ENCODE measurements around the gene HAUS2. TPM values are rescaled to one million over a fixed set of nuclear protein-coding genes. Genes with fewer than 3 reads are reported as not detected.

The HAUS2 gene
- total RNA-seq, 2 donors from 2014 or later, result 27.5 to 41.9 TPM

DNA sequence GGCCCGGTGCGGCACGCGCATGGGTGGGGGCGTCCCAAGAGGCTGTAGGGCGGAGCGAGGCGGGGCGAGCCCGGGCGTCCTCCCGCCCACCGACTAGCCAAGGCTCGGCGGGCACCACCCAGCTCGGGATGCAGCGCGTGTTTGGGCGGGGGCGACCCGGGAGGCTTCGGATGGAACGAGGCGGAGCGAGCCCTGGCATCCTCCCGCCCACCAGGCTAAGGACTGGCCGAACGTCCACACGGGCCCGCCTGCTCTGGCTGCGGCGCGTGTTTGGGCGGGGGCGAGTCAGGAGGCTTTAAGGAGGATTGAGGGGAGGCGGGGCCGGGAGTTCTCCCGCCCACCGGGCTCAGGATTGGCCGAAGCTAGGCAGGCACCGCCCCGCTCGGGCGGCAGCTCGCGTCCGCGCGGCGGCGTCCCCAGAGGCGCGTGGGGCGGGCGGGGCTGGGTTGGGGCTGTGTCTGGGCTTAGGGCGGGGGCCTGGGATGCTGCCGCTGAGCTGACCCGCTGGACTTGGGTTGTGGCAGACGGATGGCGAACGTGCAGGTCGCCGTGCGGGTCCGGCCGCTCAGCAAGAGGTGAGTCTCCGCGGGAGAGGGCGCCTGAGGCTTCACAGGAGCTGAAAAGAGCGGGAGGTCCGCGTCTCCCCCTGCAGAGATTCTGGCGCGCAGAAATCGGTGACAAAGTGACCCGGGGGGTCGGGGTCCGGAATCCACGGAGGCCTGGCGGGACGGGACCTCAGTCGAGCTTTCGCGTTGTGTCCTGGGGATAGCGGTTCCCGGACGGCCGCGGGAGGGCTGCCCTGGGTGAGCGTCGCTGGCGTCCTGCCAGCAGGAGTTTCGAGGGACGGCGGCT, 26.8 kb downstream of the HAUS2 start, which contains the start of gene STARD9:
TSS of gene STARD9 (plus strand) at position 419 of the 852 bp plus-strand sequence. CDS start at position 529, 110 bp downstream.
- Histone ChIP-seq H3K27me3 (replicated peaks; ENCODE audit: insufficient read depth) (no peaks in the 10 kb centered on the region), H3K27ac (peak within 1 kb of the TSS; percentile 74 to 79), H3K36me3 (no peaks in the 10 kb centered on the region), H3K9me3 (no peaks in the 10 kb centered on the region), H3K4me1 (replicated peaks) (no peaks in the 10 kb centered on the region), H3K4me3 (peak within 1 kb of the TSS; percentile 49 to 65)
- intact Hi-C loops (cut with DNase I), result no loop called here
- under 1% methylated on average over 63 of the region's 95 CpGs for WGBS
- TF ChIP-seq POLR2AphosphoS5 (IDR thresholded peaks at IDR 0.05), result peak; percentile 94
- peak; percentile 41 for TF ChIP-seq POLR2A (IDR thresholded peaks at IDR 0.05)
- TF ChIP-seq, protein P1, sequence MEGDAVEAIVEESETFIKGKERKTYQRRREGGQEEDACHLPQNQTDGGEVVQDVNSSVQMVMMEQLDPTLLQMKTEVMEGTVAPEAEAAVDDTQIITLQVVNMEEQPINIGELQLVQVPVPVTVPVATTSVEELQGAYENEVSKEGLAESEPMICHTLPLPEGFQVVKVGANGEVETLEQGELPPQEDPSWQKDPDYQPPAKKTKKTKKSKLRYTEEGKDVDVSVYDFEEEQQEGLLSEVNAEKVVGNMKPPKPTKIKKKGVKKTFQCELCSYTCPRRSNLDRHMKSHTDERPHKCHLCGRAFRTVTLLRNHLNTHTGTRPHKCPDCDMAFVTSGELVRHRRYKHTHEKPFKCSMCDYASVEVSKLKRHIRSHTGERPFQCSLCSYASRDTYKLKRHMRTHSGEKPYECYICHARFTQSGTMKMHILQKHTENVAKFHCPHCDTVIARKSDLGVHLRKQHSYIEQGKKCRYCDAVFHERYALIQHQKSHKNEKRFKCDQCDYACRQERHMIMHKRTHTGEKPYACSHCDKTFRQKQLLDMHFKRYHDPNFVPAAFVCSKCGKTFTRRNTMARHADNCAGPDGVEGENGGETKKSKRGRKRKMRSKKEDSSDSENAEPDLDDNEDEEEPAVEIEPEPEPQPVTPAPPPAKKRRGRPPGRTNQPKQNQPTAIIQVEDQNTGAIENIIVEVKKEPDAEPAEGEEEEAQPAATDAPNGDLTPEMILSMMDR (IDR thresholded peaks at IDR 0.05), result no peak
- DNase-seq (ENCODE audit: low spot score), result peak; percentile 96

DNA sequence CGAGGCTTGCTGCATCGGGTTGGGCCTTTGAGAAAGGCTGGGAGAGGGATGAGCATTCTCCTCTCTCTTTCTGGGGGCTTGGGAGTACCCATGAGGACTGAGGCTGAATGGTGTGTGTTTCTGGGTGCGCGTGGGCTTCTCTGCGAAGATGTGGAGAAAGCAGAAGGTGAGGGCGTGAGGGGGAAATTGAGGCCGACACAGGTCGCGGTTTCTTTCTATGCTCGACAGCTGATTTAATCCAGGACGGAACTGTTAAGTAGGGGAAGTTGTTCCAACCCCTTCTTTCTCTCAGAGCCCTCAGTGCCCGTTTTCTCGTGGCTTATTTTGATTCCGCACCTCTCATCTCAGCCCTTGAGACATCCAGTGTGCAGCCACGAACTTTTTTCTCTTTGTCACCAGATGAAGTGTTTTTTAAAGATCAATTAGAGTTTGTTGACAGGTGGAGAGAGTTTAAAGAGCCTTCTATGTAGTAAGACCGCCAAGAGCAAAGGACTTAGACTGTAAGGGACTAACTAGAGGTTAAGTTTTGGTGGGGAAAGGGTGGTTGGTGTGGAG, 27.5 kb downstream of the HAUS2 start:
- intact Hi-C loops (cut with DNase I), result no loop called here
- Histone ChIP-seq H3K9me3 (no peaks in the 10 kb centered on the region), H3K27ac (peak overlapping the region; percentile 74 to 79), H3K4me1 (replicated peaks) (no peaks in the 10 kb centered on the region), H3K36me3 (no peaks in the 10 kb centered on the region), H3K4me3 (peak overlapping the region; percentile 49 to 65), H3K27me3 (replicated peaks; ENCODE audit: insufficient read depth) (no peaks in the 10 kb centered on the region)
- TF ChIP-seq, protein P1 (IDR thresholded peaks at IDR 0.05), result no peak
- TF ChIP-seq POLR2A (IDR thresholded peaks at IDR 0.05), result no peak
- no peak for TF ChIP-seq POLR2AphosphoS5 (IDR thresholded peaks at IDR 0.05)
- no peak for DNase-seq (ENCODE audit: low spot score)
- 23% methylated on average over 14 of the region's 16 CpGs for WGBS

DNA sequence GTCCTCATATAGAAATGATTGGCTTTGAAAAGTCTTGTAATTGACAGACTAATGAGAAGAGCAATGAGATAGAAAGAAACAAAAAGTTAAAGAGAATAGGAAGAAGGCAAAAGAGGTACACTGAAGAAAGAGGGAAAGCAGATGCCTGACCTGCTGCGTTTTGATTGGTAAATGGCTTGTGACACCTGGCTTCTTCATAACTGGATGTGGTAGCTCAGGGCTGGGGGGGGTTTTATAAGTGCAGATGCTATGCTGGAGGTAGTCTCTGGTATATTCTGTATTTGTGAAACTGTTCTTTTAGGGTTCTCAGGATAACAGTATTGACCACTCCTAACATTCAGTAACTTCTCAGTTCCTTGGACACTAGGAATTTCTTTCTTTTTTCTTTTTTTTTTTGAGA, 28.1 kb downstream of the HAUS2 start:
- H3K9me3 ChIP-seq, result no peaks in the 10 kb centered on the region
- H3K27me3 ChIP-seq (replicated peaks; ENCODE audit: insufficient read depth), result no peaks in the 10 kb centered on the region
- DNase-seq (ENCODE audit: low spot score), result no peak
- peaks cover 3% of the 10 kb centered on the region for H3K4me1 ChIP-seq (replicated peaks)
- intact Hi-C loops (cut with DNase I), result no loop called here
- no peak for TF ChIP-seq POLR2AphosphoS5 (IDR thresholded peaks at IDR 0.05)
- TF ChIP-seq POLR2A (IDR thresholded peaks at IDR 0.05), result no peak
- TF ChIP-seq, protein P1 (IDR thresholded peaks at IDR 0.05), result no peak
- no peaks in the 10 kb centered on the region for H3K36me3 ChIP-seq
- 85% methylated on average over 1 of the region's 1 CpG for WGBS
- H3K27ac ChIP-seq, result peak overlapping the region in 1 of 2 donors; percentile 79
- no peak overlapping the region for H3K4me3 ChIP-seq

DNA sequence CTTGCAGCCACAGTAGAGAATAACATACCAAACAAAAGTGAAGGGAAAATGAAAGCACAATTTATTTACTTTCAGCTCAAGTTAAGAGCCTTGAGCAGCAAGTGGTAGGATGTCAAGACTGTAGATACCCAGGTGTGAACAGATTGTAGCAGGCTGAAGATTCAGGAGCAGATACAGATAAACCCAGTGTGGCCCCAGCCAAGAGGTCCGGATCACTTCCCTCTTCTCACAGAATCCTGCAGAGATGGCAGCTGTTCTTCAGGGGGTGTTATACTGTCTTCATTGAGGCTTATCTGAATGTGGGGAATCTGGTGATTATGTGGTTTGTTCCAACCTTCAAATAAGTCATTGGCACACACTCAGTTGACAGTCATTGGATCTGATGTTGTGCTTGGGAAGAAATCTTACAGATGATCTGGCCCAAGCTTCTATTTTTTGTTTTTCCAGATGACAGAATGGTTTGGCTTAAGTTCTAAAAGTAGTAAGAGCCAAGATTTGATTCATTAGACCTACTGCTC, 28.9 kb downstream of the HAUS2 start:
- H3K27ac ChIP-seq, result peak overlapping the region in 1 of 2 donors; percentile 26
- 45% methylated on average over 1 of the region's 1 CpG for WGBS
- H3K27me3 ChIP-seq (replicated peaks; ENCODE audit: insufficient read depth), result no peaks in the 10 kb centered on the region
- H3K9me3 ChIP-seq, result no peaks in the 10 kb centered on the region
- no peaks in the 10 kb centered on the region for H3K36me3 ChIP-seq
- peaks cover 5% of the 10 kb centered on the region for H3K4me1 ChIP-seq (replicated peaks)
- no peak overlapping the region for H3K4me3 ChIP-seq
- no peak for DNase-seq (ENCODE audit: low spot score)
- TF ChIP-seq, protein P1 (IDR thresholded peaks at IDR 0.05), result no peak
- TF ChIP-seq POLR2A (IDR thresholded peaks at IDR 0.05) (no peak), POLR2AphosphoS5 (IDR thresholded peaks at IDR 0.05) (no peak)
- intact Hi-C loops (cut with DNase I), result no loop called here
